GM12878 (cell line): Measurements from ENCODE around the gene ABCA10. TPM values are rescaled to one million over a fixed set of nuclear protein-coding genes. Genes with fewer than 3 reads are reported as not detected.

Source experiments
- ATAC-seq: fragments of 200-7000 bp; cut with Tn5 transposase; 3 replicates; pipeline ENCODE4 v1.9.1; 2020; ENCODE audit warnings: mild to moderate bottlenecking, moderate library complexity
- BruUV-seq: library from RNA; stranded (reverse); fragments of 400-500 nt; replicated peaks from 2 replicates; lab custom pipeline; 2021; lab: Mats Ljungman, UMichigan
- CTCF ChIA-PET: fragments of 300-600 bp; sonication (Branson Sonifier 250); formaldehyde crosslinking; extraction: SDS; loops from one replicate; lab custom pipeline; 2021; ENCODE audit warnings: inconsistent platforms; lab: Yijun Ruan, JAX
- POLR2A ChIA-PET: fragments of 350-600 bp; formaldehyde crosslinking; extraction: SDS; loops from one replicate; lab custom pipeline; 2021; ENCODE audit warnings: inconsistent platforms; lab: Charles Lee
- RAD21 ChIA-PET: fragments of 300-600 bp; sonication (Branson Sonifier 250); formaldehyde crosslinking; loops from one replicate; lab custom pipeline; 2023; ENCODE audit warnings: antibody characterized with exemption; ENCODE audit not compliant: unreplicated experiment; lab: Charles Lee
- SMC1A ChIA-PET: fragments of 300-600 bp; sonication (Branson Sonifier 250); formaldehyde crosslinking; loops from one replicate; lab custom pipeline; 2023; ENCODE audit not compliant: unreplicated experiment, uncharacterized antibody; lab: Charles Lee
- DNase-seq: peaks from one replicate; pipeline ENCODE4 v3.0.0-alpha.2; 2011; ENCODE audit warnings: low read depth, low spot score
- FAIRE-seq: peaks from 3 replicates; lab custom pipeline; 2011; peaks lifted over from hg19 to GRCh38; lab: Jason Lieb, UNC
- H2AFZ ChIP-seq: 2 replicates; pipeline ENCODE4 v1.6.0; 2011; ENCODE audit warnings: low read depth, low read length, control low read depth; ENCODE audit not compliant: control insufficient read depth
- H3K27ac ChIP-seq: 2 replicates; pipeline ENCODE4 v1.5.1; 2011; ENCODE audit warnings: control low read depth; ENCODE audit not compliant: control insufficient read depth, insufficient read depth
- H3K27me3 ChIP-seq, 2 experiments: replicated peaks in 1 of 2; 2 replicates each; pipeline versions ENCODE4 v1.6.0 to v1.6.1; 2011; ENCODE audit warnings: low read length in 1 of 2; ENCODE audit not compliant: control insufficient read depth in 2 of 2, insufficient read depth in 2 of 2
- H3K36me3 ChIP-seq, 2 experiments: 2 replicates each; pipeline ENCODE4 v1.5.1; 2011; ENCODE audit warnings: low read length in 1 of 2; ENCODE audit not compliant: control insufficient read depth in 2 of 2, insufficient read depth in 2 of 2
- H3K4me1 ChIP-seq: 2 replicates; pipeline ENCODE4 v1.6.1; 2011; ENCODE audit warnings: mild to moderate bottlenecking, low read length, moderate library complexity, mixed read lengths; ENCODE audit not compliant: control insufficient read depth, insufficient read depth
- H3K4me2 ChIP-seq: 2 replicates; pipeline ENCODE4 v1.6.0; 2011; ENCODE audit warnings: control low read depth; ENCODE audit not compliant: control insufficient read depth, insufficient read depth
- H3K4me3 ChIP-seq: fragments of 200-600 bp; sonication (generic); 2 replicates; pipeline ENCODE4 v1.5.1; 2016
- H3K79me2 ChIP-seq: 2 replicates; pipeline ENCODE4 v1.6.0; 2011; ENCODE audit warnings: low read length; ENCODE audit not compliant: control insufficient read depth, insufficient read depth
- H3K9ac ChIP-seq: 2 replicates; pipeline ENCODE4 v1.8.0; 2011; ENCODE audit warnings: low read length, control low read depth, mixed read lengths; ENCODE audit not compliant: control insufficient read depth, insufficient read depth
- H3K9me3 ChIP-seq: replicated peaks from 3 replicates; pipeline ENCODE4 v1.5.1; 2011; ENCODE audit warnings: mild to moderate bottlenecking, low read length; ENCODE audit not compliant: control insufficient read depth, insufficient read depth
- H4K20me1 ChIP-seq: 2 replicates; pipeline ENCODE4 v1.6.0; 2011; ENCODE audit not compliant: control insufficient read depth, insufficient read depth
- BMI1 ChIP-seq: fragments of 450-650 bp; IDR thresholded peaks from 2 replicates; pipeline ENCODE4 v1.6.1; 2016; ENCODE audit warnings: mild to moderate bottlenecking, moderate library complexity, borderline replicate concordance
- CBX5 ChIP-seq: sonication (generic); IDR thresholded peaks from 2 replicates; pipeline ENCODE4 v1.6.1; 2016; ENCODE audit warnings: low read depth, moderate library complexity, mild to moderate bottlenecking, inconsistent platforms
- MYB ChIP-seq: fragments of 150-350 bp; IDR thresholded peaks from 2 replicates; pipeline ENCODE4 v1.6.1; 2014; ENCODE audit warnings: mild to moderate bottlenecking, low read depth, low read length, borderline replicate concordance
- PAX8 ChIP-seq: fragments of 450-650 bp; IDR thresholded peaks from 2 replicates; pipeline ENCODE4 v1.6.1; 2017; ENCODE audit warnings: mild to moderate bottlenecking, moderate library complexity
- POLR2AphosphoS2 ChIP-seq: IDR thresholded peaks from 2 replicates; pipeline ENCODE4 v1.6.1; 2011; ENCODE audit warnings: low read depth, mild to moderate bottlenecking, low read length, improper control_type of control experiment, moderate library complexity
- RB1 ChIP-seq: fragments of 450-650 bp; formaldehyde crosslinking; IDR thresholded peaks from 2 replicates; pipeline ENCODE4 v1.6.1; 2017; ENCODE audit warnings: mild to moderate bottlenecking, borderline replicate concordance
- SMARCA5 ChIP-seq: fragments of 450-650 bp; IDR thresholded peaks from 2 replicates; pipeline ENCODE4 v1.6.1; 2017; ENCODE audit warnings: mild to moderate bottlenecking
- SRF ChIP-seq, 2 experiments: IDR thresholded peaks; 2 replicates each; pipeline ENCODE4 v1.6.1; 2011; ENCODE audit warnings: low read depth in 2 of 2, low read length in 2 of 2, mild to moderate bottlenecking in 1 of 2, moderate library complexity in 1 of 2
- STAT1 ChIP-seq: fragments of 450-650 bp; conservative IDR thresholded peaks from 2 replicates; pipeline ENCODE4 v1.6.1; 2014; ENCODE audit warnings: antibody characterized with exemption, mild to moderate bottlenecking
- TAF1 ChIP-seq: IDR thresholded peaks from 2 replicates; pipeline ENCODE4 v1.6.1; 2011; ENCODE audit warnings: mild to moderate bottlenecking, low read depth, low read length, borderline replicate concordance
- ZBED1 ChIP-seq: IDR thresholded peaks from 2 replicates; pipeline ENCODE4 v1.6.1; 2016; ENCODE audit warnings: borderline replicate concordance
- ZZZ3 ChIP-seq: IDR thresholded peaks from 2 replicates; pipeline ENCODE4 v1.6.1; 2011; ENCODE audit warnings: low read depth; ENCODE audit not compliant: control insufficient read depth, insufficient read length
- WGBS: methylation state at CpG from one replicate; pipeline ENCODE4 v1.1.6; 2016; ENCODE audit warnings: low lambda C conversion rate; ENCODE audit not compliant: insufficient replicate concordance, insufficient coverage; ENCODE audit errors: missing lambda C conversion rate; 5-methylcytosine and 5-hydroxymethylcytosine counted together
- in situ Hi-C: fragments of 300-500 bp; cut with MboI; formaldehyde crosslinking; loops from 9 replicates; pipeline ENCODE4 v1.14.3; 2018; ENCODE audit warnings: mixed read lengths
- intact Hi-C: fragments of 100-400 bp; cut with micrococcal nuclease; formaldehyde crosslinking; loops from one replicate; pipeline ENCODE4 v1.14.2; 2022; ENCODE audit not compliant: unreplicated experiment
- polyA plus RNA-seq, 11 experiments: library from polyadenylated mRNA; depleted of rRNA in 4 of 11; unstranded in 6 of 11; stranded (reverse) in 5 of 11; fragments of >200 nt; fragmentation: Nextera tagmentation in 4 of 11; fragmentation: Illumina TruSeq in 1 of 11; extraction: Ambion mirVana in 4 of 11; extraction: Trizol in 1 of 11; gene quantifications; 1 replicate in 1 of 11; 2 replicates in 10 of 11; pipeline versions ENCODE4 v1.2.1 to v1.2.3, GENCODE V29; 2011 to 2016; ENCODE audit warnings: inconsistent platforms in 2 of 11, missing spikeins in 2 of 11, low read depth in 1 of 11
- total RNA-seq, 4 experiments: library from RNA; depleted of rRNA in 3 of 4; stranded (reverse); fragments of >200 nt in 3 of 4; fragmentation: Illumina TruSeq in 1 of 4; extraction: Trizol in 1 of 4; gene quantifications; 2 replicates each; pipeline versions ENCODE4 v1.2.1 to v1.2.3, GENCODE V29; 2013 to 2021
- TF ChIP-seq, protein P1 (sequence below): fragments of 450-650 bp; IDR thresholded peaks from 2 replicates; pipeline ENCODE4 v1.6.1; 2016; ENCODE audit warnings: mild to moderate bottlenecking, moderate library complexity, borderline replicate concordance
- TF ChIP-seq, protein P2 (sequence below): fragments of 450-650 bp; conservative IDR thresholded peaks from 2 replicates; pipeline ENCODE4 v1.6.1; 2017; ENCODE audit warnings: mild to moderate bottlenecking, moderate library complexity
- TF ChIP-seq, protein P3 (sequence below), 3 experiments: IDR thresholded peaks in 2 of 3; conservative IDR thresholded peaks in 1 of 3; 2 replicates each; pipeline ENCODE4 v1.5.1; 2011; ENCODE audit warnings: low read depth in 3 of 3, low read length in 3 of 3, mild to moderate bottlenecking in 3 of 3, control low read depth in 2 of 3, moderate library complexity in 2 of 3, inconsistent platforms in 1 of 3, mixed read lengths in 1 of 3; ENCODE audit not compliant: control insufficient read depth in 2 of 3, insufficient read depth in 1 of 3; ENCODE audit errors: extremely low read depth in 1 of 3

Gene ABCA10
- total and polyA plus RNA-seq, 10 of the 15 experiments (the other 5 are each of a cell fraction or from before 2014, with no cell fraction given) = 0.33 to 3.0 (median 0.83) TPM

DNA sequence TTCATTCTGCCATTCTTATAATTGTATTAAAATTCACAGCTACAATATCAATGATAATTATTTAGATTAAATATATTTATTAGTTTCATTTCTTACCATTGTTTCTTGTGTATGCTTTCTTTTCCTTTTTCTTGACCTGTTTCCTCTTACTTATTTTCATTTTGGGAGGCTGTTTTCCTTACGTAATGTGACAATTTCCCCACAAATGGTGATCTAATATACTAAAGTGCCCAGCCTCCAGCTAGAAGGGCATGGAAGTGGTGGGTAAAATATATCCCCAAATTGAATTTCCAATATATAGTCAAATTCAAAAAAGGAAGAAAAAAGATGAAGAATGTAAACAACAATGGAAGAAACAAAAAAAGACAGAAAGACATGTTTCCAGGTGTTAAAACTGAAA lies 85.5 kb downstream of the ABCA10 start (continued):
- TF ChIP-seq, protein P1, sequence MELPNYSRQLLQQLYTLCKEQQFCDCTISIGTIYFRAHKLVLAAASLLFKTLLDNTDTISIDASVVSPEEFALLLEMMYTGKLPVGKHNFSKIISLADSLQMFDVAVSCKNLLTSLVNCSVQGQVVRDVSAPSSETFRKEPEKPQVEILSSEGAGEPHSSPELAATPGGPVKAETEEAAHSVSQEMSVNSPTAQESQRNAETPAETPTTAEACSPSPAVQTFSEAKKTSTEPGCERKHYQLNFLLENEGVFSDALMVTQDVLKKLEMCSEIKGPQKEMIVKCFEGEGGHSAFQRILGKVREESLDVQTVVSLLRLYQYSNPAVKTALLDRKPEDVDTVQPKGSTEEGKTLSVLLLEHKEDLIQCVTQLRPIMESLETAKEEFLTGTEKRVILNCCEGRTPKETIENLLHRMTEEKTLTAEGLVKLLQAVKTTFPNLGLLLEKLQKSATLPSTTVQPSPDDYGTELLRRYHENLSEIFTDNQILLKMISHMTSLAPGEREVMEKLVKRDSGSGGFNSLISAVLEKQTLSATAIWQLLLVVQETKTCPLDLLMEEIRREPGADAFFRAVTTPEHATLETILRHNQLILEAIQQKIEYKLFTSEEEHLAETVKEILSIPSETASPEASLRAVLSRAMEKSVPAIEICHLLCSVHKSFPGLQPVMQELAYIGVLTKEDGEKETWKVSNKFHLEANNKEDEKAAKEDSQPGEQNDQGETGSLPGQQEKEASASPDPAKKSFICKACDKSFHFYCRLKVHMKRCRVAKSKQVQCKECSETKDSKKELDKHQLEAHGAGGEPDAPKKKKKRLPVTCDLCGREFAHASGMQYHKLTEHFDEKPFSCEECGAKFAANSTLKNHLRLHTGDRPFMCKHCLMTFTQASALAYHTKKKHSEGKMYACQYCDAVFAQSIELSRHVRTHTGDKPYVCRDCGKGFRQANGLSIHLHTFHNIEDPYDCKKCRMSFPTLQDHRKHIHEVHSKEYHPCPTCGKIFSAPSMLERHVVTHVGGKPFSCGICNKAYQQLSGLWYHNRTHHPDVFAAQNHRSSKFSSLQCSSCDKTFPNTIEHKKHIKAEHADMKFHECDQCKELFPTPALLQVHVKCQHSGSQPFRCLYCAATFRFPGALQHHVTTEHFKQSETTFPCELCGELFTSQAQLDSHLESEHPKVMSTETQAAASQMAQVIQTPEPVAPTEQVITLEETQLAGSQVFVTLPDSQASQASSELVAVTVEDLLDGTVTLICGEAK = no peak
- TF ChIP-seq RB1 (no peak), SRF (IDR thresholded peaks at IDR 0.05; ENCODE audit: low read depth in 2 of 2, low read length in 2 of 2) (no peak), ZBED1 (no peak)

DNA sequence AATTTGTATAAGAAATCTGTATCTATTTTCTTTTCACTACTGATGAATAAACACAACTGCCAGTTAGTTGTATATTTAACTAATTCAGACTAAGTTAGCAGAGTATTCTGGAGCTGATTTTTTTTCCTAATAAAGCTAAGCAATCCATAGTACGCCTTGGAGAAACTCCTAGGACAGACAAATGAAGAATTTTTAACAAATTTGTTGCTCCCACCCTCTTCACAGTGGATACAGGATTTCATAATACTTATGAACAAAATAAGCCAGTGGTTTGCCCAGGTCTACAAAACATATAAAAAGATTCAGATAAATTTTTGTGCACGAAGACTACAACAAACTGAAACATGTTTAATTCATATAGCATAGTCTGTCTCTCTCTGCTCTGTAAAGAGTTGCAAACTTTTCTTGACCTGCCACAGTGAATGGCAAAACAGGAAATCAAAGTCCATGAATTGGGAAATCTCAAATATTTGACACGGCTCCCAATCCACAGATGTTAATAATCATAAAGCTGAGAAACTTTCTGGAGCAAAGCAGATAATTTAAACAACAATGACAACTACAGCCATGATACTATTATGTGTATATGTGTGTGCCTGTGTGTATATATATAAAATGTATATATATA lies 86.3 kb downstream of the ABCA10 start:
- SMC1A ChIA-PET = interaction anchor here (1.4 to 3.1 kb wide), 2 partner anchors 14 to 54 kb away, joined by 3 to 18 read pairs; no protein-coding TSS in a partner anchor
- H2AFZ ChIP-seq = no peak overlapping the region
- TF ChIP-seq ZZZ3 (no peak), STAT1 (no peak), POLR2AphosphoS2 (no peak), TAF1 (no peak), BMI1 (no peak), PAX8 (no peak), MYB (no peak), SMARCA5 (no peak), CBX5 (no peak)
- TF ChIP-seq, protein P2, sequence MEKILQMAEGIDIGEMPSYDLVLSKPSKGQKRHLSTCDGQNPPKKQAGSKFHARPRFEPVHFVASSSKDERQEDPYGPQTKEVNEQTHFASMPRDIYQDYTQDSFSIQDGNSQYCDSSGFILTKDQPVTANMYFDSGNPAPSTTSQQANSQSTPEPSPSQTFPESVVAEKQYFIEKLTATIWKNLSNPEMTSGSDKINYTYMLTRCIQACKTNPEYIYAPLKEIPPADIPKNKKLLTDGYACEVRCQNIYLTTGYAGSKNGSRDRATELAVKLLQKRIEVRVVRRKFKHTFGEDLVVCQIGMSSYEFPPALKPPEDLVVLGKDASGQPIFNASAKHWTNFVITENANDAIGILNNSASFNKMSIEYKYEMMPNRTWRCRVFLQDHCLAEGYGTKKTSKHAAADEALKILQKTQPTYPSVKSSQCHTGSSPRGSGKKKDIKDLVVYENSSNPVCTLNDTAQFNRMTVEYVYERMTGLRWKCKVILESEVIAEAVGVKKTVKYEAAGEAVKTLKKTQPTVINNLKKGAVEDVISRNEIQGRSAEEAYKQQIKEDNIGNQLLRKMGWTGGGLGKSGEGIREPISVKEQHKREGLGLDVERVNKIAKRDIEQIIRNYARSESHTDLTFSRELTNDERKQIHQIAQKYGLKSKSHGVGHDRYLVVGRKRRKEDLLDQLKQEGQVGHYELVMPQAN = no peak
- TF ChIP-seq, protein P3, sequence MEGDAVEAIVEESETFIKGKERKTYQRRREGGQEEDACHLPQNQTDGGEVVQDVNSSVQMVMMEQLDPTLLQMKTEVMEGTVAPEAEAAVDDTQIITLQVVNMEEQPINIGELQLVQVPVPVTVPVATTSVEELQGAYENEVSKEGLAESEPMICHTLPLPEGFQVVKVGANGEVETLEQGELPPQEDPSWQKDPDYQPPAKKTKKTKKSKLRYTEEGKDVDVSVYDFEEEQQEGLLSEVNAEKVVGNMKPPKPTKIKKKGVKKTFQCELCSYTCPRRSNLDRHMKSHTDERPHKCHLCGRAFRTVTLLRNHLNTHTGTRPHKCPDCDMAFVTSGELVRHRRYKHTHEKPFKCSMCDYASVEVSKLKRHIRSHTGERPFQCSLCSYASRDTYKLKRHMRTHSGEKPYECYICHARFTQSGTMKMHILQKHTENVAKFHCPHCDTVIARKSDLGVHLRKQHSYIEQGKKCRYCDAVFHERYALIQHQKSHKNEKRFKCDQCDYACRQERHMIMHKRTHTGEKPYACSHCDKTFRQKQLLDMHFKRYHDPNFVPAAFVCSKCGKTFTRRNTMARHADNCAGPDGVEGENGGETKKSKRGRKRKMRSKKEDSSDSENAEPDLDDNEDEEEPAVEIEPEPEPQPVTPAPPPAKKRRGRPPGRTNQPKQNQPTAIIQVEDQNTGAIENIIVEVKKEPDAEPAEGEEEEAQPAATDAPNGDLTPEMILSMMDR (IDR thresholded peaks at IDR 0.05 in 2 of 3, conservative IDR thresholded peaks at IDR 0.05 in 1 of 3; ENCODE audit: control insufficient read depth in 2 of 3, extremely low read depth in 1 of 3, insufficient read depth in 1 of 3, low read depth in 3 of 3, low read length in 3 of 3) = no peak

More for the DNA sequence above, 86.3 kb downstream of the ABCA10 start:
- Histone ChIP-seq H3K4me1 (no peaks in the 10 kb centered on the region), H3K9ac (no peak overlapping the region), H3K79me2 (no peaks in the 10 kb centered on the region), H3K36me3 (no peaks in the 10 kb centered on the region; a peak in 1 of 4 replicates), H3K4me3 (no peak overlapping the region), H4K20me1 (no peaks in the 10 kb centered on the region), H3K4me2 (no peak overlapping the region), H3K27ac (no peak overlapping the region), H3K27me3 (no peaks in the 10 kb centered on the region), H3K9me3 (no peaks in the 10 kb centered on the region; the same call in 2 of the 3 replicates)
- FAIRE-seq (no peak), ATAC-seq (no peak), DNase-seq (no peak)
- WGBS = 95% methylated on average over 3 of the region's 3 CpGs
- no TSS peak for BruUV-seq
- ChIA-PET CTCF (interaction anchor here (0.8 kb wide), 1 partner anchor 8 kb away, joined by 3 read pairs; no protein-coding TSS in a partner anchor), RAD21 (interaction anchor here (1.1 kb wide), 1 partner anchor 14 kb away, joined by 3 read pairs; no protein-coding TSS in a partner anchor), POLR2A (no interaction called here)
- intact Hi-C loops = no loop called here
- in situ Hi-C loops = no loop called here
